Fibroblast of skin of right biceps (primary cell): Measurements from ENCODE around the gene TBC1D4.

ENCODE experiments used
- DNase-seq: peaks from one replicate; pipeline ENCODE4 v3.0.0-alpha.2; 2013

Gene TBC1D4

DNA sequence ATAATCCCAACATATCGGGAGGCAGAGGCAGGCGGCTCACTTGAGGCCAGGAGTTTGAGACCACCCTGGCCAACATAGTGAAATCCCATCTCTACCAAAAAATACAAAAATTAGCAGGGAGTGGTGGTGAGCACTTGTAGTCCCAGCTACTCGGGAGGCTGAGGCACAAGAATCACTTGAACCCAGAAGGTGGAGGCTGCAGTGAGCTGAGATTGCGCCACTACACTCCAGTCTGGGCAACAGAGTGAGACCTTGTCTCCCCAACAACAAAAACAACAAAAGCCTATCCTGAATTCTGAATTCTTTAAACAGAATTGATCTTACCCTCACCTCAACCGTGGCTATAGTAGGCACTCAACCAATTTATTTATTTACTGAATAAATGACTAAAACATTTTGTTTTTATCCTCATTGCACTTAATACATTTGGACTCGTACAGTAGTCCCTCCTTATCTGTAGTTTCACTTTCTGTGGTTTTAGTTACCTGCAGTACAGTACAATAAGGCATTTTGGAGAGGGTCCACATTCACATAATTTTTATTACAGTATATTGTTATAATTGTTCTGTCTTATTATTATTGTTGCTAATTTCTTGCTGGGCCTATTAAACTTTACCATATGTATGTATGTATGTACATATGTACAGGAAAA, 98.8 kb downstream of the TBC1D4 start:
- no peak for DNase-seq

DNA sequence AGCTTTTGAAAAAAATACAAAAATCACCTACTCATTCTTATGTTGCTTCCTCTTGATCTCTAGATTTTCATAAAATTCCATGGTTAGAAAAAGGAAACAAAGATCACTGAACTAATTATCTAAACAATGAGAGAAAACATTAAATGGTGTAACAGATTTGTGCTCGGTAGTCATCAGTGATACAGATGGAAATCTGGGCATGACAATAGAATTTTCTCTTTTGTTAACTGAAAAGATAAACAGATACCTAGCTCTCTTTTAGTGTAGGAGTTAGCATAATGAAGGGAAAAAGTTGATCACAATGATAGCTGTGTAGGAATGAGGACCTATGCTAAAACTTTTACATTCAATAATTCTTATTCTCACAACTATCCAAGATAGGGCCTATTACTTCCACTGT, 103.7 kb downstream of the TBC1D4 start:
- no peak for DNase-seq

DNA sequence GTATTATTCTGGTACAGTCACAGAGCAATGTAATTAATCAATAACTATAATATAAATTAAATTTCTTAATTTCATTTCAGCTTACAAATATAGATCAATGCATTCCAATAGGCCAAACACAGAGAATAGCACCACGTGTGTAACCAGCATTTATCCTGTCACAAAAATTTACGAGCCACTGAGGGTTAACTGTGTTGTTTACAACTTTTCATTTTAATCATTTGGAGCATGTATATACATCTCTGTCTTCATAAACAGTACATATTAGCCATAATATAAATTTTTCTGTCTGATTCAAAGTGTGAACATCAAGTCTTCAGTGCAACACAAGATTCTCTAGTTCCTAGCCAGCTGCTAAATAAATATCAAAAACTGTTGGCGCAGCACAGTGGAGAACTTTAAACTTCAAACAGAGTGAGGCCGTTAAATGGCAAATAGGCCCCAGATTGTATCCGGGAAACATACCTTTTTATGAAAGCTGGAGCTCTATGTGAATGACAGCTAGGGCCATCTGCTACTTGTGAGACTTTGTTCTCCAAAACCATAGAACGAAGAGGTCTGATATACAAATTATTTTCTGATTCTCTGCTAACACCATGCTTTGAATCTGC, 105.1 kb downstream of the TBC1D4 start:
- no peak for DNase-seq

DNA sequence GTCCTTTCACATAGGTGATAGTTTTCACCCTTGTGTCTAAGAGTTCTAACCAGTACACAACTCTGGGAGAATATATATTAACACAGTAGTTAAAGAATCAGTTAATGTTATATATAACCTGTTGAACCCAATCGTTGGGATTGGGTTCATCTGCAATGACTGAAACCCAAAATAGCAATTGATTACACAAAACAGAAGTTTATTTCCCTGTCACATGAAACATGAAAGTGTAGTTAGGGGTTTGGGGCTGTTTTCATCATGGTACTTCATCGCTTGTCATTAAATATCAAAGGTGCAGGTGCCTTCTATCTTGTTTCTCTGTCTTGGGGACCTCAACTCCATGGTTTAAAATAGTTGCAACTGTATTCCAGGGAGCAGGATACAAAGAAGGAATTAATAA, 106.6 kb downstream of the TBC1D4 start:
- no peak for DNase-seq

DNA sequence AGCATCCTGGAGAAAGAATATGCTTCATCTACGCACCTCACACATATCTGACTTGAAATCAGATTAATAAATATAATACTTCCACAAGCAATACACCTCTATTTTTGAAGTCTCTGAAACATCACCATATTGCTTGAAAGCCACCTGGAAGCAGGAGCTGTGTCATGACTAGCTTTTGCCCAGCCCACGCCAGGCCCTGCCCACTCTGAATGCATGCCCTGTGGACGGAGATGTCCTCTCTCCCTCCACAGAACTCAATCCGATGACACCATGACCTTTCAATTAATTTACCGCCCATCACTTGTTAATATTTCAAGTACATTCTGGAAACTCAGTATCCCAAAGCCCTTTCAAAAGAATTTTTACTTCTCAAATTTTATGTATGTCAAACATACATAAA, 108.0 kb downstream of the TBC1D4 start:
- DNase-seq = no peak

DNA sequence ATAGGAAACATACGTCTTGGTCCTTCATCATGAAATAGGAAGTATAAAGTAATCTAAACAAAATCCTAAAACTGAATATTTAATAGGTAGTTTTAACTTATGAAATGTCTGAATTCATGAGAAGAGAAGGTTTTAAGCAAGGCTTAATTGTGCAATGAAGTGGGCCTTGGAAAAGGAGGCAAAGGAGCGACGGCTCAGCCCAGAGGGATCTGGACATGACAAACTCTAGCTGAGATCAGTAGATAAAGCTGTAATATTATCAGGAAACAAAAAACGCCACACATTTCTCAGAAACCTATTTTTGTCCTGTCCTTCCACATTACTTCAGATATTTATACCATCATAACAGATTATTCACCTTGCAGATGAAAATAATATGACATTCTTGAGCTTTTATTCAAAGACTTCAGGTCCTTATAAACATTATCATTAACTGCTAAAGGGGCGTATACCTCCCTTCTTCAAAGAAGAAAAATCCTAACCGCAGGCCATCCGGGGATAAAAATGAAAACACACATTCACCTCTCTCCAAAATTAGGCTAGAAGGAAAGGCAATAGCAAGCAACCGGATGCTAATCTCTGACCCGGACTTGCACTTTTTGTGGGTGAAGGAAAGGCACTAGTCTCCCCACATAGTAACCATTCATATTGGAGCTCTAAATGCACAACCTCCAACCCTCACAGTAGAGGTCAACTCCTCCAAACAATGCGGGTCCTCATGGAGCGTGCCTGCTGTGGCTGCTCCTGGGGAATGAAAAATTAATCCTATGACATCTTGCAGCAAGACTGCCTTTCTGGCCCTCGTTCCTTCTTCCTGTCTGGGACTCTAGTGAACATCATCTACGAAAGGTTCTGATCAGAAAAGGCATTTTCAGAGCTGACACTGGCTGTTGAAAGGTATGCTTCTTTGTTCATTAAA, 108.8 kb downstream of the TBC1D4 start:
- DNase-seq = no peak

DNA sequence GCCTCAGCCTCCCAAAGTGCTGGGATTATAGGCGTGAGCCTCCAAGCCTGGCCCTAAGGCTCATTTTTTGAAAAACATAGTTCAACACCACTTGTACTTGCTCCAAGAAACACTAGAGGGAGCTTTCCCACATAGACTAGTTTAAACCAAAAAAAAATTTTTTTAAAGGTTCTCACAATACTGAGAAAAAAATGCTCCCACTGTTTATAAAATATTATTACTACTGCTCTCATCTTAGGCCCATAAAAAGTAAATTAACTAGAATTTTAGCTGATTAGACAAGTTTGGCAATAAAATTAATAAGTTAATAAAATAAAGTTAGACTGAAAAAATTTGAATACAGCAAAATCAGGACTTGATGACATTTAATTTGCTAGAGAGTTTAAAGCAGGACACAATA, 109.5 kb downstream of the TBC1D4 start:
- peak; percentile 60 for DNase-seq

DNA sequence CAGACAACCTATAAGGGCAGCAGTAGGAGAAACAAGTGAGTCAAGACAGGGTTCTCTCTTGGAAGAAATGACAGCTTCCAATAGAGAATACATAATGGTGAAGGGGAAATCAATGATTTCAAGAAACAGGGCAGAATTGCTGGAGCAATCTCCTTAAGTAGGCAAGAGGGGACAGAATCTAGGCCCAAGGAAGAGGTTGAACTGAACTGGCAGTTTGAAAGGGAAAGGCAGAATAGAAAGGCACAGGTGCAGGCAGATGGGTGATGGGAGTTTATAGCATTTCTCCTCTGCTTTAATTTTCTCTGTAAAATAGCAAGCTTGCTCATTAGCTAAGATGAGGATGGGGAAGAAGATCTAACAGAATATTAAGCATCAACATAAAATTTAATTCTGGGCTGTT, 110.8 kb downstream of the TBC1D4 start:
- DNase-seq = no peak

DNA sequence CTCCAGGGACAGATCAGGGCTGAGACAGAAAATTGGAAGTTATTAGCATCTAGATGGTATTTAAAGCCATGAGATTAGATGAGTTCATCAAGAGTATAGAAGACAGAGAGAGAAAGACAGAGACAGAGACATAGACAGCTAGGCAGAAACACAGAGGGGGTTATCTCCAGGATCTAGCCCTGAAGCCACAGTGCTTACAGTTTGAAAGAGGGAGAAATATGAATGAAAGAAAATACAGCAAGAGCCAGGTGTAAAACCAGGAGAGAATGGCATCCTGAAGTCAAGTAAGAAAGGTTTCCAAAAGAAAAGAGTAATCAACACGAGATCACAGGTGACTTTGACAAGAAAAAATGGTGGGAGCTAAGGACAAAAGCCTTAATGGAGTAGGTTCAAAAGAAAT, 111.2 kb downstream of the TBC1D4 start:
- no peak for DNase-seq

DNA sequence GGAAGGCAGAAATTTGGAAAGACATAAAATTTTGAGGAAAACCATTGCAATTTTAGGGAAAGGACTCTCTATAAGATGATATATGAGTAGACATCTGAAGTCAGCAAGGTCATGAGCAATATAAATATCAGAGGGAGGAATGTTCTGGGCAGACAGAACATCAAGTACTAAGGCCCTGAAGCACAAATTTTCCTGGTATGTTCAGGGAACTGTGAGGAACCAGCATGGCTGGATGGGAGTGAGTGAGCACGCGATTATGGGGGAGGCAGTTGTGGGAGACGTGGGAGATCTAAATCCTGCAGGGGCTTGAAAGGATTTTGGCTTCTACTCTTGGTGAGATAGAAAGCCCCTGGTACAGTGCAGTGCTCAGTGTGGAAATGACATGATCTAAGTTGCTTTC, 112.0 kb downstream of the TBC1D4 start:
- DNase-seq = no peak

DNA sequence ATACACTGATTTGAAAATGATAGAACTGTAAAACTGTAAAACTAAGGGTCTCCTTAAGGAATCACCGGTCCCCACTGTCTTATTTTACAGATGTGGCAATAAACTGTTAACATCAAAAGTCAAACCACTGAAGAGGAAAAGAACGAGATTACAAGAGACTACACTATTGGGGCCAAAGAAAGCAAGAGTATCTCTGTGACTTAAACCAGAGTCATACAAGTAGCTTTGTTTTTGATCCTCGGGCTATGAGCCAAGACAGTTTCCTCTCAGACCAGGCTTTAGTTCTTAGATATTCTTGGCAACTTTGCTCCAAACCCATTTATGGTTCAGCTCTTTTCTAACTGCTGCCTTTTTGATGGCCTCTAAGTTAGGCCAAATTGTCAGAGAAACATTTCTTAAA, 113.8 kb downstream of the TBC1D4 start:
- peak; percentile 91 for DNase-seq

DNA sequence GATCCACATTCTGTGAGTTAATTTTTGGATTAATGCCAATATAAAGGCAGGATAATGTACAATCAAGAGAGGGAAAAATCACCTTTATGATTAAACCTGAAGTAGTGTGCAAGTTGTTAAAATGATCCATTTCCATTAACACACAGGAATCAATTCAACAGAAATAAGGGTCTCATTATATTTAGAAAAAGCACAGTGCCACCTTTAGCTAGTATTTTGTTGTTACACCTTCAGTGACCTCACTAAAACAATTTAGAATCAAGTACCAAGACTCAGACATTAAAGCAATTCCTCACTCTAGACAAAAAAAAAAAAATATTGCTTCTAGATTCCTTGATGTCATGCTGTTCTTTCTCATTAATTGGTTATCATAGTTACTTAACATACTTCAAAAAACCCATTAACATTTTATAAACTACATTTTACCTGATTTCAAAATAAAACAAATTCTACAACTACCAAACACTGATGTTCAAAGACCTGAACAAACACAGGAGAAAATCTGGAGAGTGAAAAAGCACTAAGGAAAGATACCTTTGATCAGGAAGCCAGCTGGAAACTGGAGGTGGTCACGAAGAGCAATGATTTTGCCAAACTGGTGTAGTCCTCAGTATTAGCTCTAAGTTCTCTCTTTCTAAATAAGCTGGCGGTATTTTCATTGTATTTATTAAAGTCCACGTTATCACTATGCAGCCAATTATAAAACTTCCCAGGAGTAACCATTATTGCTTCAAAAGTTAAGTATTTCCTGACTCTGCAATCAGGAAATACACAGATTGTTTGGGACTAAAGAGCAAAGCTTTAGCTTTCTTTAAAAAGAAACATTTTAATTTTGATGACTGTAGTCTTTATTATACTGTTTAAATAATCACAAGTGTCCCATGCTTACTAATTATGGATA, 115.3 kb downstream of the TBC1D4 start:
- DNase-seq = no peak

DNA sequence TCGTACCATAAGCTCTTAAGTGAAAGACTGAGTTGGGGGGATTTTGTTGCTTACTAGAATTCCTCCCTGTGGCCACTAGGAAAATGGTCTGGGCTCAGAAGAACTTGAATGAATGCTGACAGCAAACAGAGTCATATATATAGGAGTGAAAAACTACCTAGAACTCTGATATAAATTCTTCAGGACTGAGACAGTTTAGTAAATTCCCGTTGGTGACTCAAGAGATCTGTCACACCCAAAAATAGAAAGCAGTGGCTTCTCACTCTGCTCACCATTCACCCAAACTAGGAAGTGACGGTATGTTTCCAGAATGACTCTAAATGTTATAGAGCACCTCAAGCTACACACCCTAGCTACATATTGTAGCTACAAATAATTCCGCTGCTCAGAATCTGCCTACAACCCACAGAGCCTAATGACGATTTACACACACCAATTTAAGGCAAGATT, 116.2 kb downstream of the TBC1D4 start:
- peak; percentile 96 for DNase-seq

DNA sequence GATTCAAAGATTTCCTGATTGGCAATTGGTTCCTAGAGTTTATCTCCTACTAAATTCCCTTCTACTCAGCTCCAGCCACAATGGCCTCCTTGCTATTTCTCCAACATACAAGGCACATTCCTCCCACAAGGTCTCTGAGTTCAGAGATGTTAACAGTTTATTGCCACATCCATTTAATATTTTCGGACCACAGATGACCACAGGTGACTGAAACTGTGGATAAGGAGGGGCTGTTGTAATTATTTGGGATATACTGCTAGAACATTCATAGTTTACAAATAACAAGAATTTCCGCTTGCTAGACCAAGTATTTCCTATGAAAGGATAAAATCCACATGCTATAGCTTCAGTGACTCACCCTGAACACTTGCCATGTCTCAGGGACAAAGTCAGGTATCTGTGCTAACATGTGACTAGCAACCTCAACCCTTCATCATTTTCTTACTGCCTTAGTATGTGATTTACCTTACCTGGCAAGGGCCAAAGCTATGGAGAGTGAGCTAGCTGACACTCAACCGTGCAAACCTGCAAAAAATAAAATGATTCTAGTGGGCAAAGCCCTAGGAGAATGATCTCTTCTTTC, 117.7 kb downstream of the TBC1D4 start:
- DNase-seq = peak; percentile 32

DNA sequence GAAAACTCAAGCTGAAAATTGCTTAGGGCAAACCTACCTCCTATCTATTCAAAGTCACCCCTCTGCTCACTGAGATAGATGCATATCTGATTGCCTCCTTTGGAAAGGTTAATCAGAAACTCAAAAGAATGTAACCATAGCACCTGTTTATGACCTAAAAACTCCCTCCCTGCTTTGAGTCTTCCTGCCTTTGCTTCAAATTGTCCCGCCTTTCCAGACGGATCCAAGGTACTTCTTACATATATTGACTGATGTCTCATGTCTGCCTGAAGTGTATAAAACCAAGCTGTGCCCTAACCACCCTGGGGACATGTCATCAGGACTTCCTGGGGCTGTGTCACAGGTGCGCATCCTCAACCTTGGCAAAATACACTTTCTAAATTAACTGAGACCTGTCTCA, 118.6 kb downstream of the TBC1D4 start:
- DNase-seq = no peak

DNA sequence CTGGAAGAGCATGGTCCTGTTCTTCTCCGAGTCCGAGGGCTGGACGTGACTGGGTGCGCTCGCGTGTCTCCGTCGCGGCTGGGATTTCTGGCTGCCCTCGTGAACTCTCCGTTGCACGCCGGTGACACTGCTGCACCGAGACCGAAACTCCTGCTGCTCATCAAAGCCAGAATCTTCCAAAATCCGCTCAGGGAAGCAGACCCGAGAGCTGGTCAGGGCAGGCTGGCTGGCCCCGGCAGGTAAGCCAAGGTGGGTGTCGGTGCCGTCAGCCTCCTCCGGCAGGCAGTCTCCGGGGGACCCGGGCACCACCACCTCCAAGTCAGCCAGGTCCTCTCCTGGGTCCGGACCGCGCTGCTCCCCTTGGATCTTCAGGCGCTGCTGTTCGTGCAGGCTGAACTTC, 119.9 kb downstream of the TBC1D4 start:
- DNase-seq = no peak

DNA sequence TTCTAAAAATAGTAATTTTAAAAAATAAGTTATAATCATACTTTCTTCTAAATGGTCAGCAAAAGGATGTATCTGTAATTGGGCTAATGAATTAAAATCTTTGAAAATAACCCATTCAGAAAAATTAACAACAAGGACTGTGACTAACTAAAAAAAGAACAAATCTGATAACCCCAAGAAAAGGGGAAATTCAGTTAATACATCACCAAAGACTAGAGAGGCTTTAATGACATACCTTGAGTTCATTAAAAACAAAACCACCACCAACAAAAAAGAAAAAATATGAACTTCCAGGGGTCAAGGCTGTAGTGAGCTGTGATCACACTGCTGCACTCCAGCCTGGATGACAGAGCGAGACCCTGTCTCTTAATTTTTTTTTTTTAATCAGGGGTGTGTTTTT, 121.8 kb downstream of the TBC1D4 start:
- DNase-seq = no peak

DNA sequence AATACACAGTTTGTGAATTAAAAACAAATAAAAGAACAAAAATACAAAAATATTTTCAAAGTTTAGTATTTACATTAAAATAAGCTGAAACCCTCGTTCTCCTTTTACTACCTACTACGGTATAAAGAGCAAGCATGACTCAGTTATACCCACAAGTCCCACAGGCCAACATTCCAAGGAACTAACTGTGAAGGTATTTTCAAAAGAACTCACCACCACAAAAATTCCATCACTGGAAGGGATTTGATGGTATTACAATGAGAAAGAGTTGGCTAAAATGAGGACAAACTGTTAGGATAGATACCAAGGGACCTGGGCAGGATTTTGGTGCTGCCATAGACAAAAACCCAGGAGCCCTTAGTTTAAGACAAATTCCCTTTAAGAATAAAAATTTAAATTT, 122.7 kb downstream of the TBC1D4 start:
- DNase-seq = peak; percentile 96

DNA sequence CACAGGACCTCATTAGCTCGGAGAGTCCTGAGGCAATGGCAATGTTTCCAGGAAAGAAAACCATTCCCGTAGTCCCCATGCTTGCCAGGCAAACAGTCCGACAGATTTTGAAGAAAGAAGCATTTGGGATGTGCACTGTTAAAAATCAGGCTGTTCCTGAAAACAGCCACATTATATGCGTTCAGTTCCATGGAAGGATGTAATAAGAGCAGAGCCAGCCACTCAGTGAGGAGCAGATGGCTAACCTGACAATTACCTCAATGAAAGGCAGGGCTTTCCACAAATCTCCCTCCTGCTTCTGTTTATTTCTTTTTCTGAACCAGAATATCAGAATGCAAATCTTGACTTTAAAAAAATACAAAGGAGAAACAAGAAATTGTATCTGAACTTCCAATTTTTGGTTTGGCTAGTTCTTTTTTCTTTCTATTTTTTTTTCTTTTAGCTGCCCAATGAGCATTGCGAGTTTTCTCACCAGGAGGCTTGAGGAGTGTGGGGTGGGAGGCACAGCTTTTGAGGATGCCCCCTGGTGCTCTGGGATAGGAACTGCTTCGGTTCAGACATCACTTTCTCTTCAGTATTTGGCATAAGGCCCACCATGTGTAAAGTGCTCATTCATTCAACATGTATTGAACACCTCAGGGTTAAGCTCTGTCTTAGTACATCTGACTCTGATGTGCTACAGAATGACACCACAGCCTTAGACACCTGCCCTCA, 124.2 kb downstream of the TBC1D4 start:
- peak; percentile 76 for DNase-seq

DNA sequence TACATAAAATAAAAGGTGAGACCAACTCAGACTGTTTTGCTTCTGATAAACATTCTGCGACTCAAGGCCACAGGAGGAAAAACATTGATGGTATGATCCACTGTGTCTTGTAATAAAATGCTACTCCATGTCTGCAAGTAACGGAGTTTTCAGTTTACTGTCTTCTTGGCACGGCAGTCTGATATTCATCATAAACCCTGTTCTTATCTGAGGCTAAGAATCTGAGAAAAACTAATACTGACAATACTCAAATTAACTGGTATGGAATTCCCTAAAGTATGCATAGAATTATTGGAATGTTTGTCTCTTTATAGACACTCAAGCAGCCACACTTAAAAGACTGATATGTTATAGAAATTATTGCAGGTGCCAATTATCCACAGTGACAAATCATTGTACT, 125.5 kb downstream of the TBC1D4 start:
- DNase-seq = peak; percentile 57

DNA sequence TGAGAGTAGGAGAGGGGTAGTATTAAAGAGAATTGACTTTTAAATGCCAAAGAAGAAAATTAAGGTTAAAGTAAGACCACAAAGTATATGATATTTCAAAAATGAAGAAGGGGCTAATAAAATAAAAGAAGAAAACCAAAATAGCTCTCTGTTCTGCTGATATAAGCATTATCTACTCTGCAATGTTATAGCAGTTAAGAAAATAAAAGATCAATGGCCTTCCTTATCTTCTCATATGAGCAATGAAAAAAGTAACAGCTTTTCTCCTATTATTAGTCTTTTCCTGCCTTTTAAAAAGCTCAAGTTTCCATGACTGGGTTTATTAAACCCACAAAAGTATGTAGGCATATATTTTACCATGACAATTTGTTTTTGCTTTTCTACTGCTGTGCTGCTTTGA, 126.4 kb downstream of the TBC1D4 start:
- no peak for DNase-seq

DNA sequence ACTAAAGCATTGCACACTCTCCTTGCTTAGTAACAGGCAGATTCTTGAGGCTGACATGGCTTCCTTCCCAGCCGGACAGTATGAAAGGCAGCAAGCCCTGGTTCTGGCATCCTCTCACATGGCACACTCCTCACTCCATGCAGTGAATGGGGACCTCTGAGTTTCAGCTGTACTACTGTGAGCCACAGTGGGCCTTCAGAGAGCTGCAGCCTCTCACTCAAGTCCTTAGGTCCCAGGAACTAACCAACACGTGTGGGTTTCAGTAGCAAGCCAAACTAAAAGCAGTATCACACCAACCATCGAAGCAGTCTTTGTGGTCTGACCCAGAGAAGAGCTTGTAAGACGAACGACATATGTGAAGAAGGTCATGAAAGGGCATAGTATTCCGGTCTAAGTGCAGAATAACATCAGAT, 128.2 kb downstream of the TBC1D4 start:
- DNase-seq = no peak
